ENCODE measurements around the gene PTTG1IP.
"Not testable (repeated sequence)": the region's sequence is repeated elsewhere in the genome, so short reads cannot be mapped to it uniquely, and the experiment has no call there.

PTTG1IP gene

DNA sequence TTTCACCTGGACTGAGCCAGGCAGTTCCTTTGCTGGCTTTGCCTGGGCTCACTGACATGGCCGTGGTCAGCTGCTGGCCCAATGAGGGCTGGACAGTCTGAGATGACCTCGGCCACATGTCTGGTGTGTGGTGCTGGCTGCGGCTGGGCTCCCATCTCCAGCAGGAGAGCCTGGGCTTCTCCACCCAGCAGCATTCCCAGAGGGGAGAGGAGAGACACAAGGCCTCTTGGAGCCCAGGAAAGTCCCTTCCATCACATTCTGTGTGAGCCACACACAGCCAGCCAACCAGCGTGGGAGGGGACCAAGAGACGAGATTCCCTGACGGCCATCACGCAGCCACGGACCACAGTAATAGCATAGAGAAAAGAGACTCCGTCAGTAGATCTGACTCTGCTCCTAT, 34.5 kb downstream of the PTTG1IP start:
- no peak for DNase-seq

DNA sequence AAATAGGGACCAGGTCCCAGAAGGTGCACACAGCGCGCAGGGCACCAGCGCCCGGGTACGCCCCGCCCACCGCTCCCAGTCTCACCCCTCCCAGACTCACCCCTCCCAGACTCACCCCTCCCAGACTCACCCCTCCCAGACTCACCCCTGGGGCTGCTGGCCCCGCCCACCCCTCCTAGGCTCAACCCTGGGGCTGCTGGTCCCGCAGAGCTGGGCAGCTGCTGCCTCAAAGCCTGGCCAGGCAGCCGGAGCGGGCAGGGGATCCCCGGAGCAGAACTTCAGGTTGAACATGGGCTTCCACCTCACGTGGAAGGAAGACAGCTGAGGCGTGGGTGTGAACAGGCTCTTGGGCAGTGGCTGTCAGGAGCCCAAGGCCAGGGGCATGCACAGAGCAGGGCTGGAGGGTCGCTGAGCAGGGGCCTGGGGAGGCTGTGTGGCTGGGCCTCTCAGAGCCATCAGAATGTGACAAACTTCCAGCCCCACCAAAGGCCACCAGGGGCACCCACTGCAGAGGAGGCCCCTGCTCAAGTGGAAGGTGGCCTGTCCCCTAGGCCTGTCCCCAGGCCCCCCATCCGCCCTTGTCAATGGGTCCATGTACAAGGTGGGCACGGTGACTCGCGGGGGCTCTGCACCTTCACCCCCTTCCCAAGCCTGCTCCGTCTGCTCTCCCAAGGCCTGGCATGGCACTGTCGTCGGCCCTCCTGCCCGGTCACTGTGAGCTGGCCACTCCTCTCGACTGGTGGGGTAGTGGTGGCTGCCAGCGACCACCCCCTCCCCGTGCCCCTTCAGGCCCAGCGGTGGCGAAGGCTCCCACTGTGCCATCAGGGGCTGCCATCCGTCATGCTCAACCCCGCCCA, 35.2 kb downstream of the PTTG1IP start:
- DNase-seq = no peak

DNA sequence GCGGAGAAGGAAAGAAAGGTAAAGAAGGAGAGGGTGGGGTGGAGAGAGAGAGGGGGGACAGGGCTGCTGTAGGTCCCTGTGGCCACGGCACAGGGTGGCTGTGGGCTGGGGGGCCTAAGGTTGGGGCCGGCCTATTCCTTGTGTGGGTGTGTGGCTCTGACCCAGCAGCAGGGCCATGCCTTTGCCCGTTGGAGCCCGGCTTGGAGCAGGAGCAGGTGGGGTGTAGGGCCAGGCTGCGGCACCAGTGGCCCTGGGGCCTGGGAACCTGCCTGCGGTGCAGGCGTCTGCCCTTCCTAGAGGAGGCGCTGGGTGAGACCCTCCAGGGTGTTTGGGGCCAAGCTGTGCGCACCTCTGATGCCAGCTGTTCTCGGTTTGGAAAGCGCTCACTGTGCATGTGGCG, 36.0 kb downstream of the PTTG1IP start:
- no peak for DNase-seq

DNA sequence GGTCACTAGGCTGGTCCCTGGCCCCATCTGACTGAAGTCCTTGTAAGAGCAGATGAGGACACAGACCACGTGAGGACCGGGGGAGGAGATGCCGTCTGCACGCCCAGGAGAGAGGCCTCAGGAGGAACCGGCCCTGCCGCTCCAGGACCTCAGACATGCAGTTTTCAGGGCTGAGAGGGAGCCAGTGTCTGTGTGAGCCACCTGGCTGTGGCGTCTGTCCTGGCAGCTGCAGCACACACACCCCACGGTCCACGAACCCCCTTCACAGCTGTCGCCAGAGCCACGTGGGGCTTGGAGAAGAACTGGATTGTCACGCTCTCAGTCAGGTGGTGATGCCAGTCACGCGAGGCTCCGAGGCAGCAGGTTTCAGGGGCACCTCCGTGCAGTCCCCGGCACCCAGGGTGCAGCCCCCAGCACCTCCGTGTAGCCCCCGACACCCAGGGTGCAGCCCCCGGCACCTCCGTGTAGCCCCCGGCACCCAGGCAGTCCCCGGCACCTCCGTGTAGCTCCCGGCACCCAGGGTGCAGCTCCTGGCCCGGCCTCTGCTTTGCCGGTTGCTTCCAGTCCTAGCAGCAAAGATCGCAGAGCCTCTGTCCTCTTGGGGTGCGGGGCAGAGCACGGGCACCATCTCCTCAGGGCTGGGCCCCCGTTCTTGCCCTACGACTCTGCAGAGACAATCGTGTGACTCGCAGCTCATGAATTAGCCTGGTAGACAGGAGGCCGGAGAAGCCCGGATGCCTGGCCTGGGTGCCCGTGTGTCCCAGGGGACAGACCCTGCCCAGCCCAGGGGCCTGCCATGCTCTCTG, 36.6 kb downstream of the PTTG1IP start:
- DNase-seq = no peak

DNA sequence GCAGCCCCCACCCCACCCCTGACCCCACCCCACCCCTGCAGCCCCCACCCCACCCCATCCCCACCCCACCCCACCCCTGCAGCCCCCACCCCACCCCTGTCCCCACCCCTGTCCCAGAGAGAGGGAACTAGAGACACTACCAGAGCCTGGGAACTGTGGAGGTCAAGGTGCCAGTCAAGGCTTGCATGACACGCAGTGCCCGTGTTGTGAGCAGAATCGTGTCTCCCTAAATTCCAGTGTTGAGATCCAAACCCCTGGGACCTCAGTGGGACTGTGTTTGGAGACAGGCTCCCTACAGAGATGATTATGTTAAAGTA, 37.2 kb downstream of the PTTG1IP start:
- DNase-seq = no peak

DNA sequence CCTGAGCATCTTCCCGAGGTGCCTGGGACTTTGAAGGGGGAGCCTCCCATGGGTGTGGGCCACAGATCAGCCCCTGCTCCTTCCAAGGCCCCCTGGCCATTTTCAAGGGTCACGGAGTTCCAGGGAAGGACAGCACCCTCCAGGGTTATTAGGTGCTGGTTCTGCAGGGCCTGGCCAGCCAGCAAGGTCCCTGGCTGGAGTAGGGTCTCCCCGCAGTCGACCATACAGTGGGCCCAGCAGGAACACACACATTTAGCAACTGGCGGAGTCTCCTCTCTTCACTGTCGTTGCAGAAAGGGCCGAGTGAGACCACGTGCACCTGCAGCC, 37.9 kb downstream of the PTTG1IP start:
- no peak for DNase-seq

DNA sequence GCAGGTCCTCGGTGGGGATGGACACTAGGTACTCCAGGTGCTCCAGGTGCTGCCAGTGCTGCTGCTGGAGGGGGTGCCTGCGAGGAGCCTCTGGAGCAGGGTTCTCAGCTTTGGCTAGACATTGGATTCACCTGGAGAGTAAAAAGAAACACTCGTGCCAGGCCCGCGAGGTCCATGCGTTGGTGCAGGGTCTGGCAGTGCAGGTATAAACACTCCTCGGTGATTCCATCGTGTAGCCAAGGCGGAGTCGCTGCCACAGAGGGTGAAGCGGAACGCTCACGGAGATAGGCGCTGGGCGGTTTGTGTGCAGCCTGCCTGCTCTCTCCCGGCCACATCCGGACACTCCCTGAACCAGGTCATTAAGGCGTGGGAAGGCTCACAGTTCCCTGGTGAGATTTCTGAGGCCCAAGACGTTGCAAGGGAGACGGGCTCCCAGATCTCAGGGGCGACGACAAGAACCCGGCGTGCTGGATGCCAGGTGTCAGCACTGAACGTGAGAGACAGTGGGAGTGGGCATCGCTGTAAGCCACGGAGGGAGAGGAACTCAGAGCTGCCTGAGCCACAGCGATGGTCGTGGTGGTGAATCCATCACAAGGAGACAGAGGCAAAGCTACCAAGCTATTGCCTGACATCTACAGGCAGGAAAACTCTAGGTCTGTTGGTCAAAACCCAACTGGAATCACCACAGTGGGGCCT, 38.4 kb downstream of the PTTG1IP start:
- DNase-seq = no peak

DNA sequence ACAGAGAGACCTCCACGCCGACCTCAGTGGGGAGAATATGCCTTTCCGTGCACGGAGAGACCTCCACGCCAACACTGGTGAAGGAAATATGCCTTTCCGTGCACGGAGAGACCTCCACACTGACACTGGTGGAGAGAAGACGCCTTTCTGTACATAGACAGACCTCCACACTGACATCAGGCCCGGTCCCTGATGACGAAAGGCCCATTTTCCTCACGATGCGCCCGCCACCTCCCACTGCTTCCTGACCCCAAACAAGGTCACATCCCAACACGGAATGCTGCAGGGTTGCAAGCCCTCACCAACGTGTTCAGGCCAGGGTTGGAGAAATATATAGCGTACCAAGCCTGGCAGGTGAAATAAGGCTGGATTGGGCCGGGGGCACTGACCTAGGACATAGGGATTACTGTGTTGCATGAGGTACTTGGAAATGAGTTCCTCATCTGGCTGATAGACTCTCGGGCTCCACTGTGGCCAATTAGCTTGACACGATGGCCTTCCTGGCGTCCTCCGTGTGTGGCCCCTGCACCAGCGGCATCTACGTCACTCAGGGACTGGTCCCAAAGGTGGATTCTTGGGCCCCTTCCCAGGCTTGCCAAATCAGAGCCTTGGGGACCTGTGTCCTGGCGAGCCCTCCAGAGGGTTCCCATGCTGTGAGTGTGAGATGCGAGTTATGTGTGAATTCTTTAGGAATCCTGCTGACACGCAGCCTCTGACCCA, 39.1 kb downstream of the PTTG1IP start:
- DNase-seq = no peak

DNA sequence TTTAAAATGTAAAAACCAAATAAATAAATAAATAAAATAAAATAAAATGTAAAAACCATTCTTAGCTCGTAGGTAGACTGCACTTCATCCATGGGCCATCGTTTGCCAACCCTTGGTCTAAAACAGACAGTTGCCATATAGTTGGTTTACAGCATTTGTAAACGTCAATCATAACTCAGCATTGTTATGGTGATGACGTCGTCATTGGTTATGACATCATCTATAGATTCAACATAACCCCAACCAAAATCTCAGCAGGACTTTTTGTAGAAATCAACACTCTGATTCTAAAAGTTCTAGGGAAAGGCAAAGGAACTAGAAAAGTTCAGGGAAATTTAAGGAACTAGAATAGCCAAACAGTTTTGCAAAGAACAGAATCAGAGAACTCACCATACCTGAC, 39.8 kb downstream of the PTTG1IP start:
- DNase-seq = no peak

DNA sequence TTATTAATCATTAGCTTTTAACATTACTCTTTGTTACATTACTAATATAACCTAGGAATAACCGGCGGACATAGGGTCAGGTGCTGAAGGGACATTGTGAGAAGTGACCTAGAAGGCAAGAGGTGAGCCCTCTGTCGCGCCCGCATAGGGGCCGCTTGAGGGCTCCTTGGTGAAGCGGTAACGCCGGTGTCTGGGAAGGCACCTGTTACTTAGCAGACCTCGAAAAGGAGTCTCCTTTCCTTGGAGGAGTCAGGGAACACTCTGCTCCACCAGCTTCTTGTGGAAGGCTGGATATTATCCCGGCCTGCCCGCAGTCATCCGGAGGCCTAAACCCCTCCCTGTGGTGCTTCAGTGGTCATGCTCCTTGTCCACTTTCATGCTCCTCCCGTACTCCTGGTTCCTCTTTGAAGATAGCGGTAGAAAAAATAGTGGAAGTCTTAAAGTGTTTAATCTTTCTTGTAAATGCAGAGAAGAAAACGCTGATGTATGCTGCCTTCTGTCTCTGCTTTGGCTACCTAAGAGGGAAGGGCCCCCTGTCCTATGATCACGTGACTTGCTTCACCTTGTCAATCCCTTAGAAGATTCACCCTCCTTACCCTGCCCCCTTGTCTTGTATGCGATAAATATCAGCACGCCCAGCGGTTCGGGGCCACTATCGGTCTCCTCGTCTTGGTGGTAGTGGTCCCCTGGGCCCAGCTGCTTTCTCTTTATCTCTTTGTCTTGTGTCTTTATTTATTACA, 40.8 kb downstream of the PTTG1IP start:
- not testable (repeated sequence) for DNase-seq

DNA sequence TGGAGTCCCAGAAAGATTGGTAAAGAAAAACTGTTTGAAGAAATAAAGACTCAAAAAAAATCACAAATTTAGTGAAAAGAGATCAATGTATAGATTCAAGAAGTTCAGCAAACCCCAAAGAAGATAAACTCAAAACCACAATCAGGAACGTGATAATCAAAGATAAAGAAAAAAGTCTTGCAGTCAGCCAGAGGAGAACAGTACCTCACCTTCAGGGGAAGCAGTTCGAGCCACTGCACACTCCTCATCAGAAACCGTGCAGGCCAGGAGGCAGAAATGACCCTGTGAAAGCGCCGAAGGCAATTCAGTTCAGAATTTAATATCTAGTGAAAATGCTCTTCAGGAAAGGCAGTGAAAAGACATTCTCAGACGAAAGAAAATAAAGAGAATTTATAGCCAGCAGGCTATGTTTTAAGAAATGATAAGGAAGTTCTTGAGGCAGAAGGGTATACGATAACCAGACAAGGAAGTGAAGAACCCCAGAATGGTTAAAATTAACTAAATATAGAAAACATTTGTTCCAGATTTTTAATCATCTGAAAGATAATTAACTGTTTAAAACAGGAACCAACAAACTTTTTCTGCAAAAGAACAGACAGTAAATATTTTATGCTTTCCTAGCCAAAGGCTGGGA, 42.1 kb downstream of the PTTG1IP start:
- peak; percentile 71 for DNase-seq

DNA sequence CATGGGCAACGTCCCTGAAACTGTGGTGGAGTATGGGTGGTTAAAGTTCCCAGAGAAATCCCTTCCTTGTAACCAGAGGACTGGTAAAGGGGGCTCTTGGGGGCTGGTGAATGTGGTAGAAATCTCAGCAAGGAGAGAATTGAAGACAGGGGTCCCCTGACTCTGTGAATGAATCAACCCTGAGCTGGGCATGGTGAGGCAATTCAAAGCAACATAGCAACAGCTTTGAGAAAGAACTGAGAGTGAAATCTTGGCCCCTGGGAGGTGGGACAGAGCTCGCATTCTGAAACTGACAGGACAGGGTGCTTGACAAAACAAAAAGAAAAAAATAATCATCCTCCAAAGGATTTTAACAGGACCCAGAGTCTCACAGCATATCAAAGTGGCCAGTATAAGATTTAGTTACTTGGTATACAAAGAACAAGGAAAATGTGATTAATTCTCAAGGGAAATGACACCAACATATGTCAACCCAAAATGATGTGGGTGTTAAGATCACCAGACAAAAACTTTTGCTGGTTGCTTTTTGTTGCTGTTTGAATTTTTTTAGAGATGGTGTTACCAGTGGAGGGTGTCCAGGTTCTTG, 43.9 kb downstream of the PTTG1IP start:
- no peak for DNase-seq

DNA sequence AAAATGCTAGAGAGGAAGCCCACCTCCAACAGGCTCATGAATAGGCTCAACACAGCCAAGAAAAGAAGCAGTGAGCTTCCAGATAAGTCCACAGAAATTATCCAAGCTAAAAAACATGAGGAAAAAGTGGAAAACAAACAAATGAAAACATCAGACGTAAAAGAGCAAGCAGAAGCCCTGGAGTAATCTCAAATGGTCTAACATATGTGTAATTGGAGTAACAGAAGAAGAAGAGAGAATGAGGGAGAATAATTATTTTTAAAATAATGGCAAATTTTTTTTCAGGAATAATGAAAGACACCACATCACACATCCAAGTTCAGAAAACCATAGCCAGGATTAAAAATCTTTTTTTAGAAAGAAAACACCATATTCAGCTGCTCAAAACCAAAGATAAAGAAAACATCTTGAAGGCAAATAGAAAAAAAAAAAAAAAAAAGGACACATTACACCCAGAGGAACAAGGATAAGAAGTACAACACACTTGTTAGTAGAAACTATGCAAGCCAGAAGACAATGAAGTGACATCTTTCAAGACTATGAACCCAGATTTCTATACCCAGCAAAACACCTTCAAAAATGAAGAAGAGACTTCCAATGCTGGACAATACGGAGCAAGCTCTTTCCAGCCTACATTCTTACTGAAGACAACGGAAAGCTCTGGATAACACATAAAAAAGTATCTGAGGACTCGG, 45.0 kb downstream of the PTTG1IP start:
- DNase-seq = no peak

DNA sequence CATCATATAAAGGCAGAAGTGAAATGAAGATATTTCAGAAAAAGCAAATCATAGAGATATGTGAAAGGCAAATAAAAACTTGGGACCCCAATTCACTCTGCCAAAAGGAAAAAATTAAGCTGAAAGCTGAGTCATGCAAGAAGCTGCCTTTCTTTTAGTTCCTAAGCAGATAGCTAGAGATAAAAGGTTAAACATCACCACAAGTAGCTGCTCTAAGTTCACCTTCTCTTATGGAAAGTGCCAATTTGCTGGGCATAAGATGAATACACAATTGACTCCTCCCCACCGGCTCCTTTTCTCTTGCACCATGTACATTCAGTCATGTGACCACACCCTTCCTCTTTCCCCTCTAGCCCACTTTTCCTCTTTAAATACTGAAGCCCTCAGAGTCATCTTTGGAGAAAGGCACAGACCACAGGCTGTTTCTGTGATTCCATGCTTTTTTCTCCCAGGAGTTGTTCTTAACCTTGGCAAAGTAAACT, 50.3 kb downstream of the PTTG1IP start:
- DNase-seq = peak; percentile 47

DNA sequence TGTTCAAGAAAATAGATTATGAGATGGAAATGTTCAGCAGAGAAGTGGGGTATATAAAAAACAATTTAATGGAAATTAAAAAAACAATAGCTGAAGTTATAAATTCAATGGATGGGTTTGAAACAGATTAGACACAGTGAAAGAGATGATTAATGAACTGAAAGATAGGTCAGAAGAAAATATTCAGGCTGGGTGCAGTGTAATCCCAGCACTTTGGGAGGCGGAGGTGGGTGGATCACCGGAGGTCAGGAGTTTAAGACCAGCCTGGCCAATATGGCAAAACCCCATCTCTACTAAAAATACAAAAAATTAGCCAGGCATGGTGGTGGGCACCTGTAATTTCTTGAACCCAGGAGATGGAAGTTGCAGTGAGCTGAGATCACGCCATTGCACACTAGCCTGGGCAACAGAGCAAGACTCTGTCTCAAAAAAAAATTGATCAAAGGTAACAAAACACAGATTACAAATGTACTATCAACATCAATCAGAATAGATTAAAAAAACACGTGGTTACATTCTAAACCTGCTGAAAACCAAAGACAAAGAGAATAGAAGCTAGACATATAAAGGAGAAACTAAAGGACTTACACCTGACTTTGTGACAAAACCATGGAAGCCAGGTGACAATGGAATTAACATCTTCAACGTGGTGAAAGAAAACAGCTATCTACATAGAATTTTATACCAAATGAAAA, 50.9 kb downstream of the PTTG1IP start:
- peak; percentile 42 for DNase-seq

DNA sequence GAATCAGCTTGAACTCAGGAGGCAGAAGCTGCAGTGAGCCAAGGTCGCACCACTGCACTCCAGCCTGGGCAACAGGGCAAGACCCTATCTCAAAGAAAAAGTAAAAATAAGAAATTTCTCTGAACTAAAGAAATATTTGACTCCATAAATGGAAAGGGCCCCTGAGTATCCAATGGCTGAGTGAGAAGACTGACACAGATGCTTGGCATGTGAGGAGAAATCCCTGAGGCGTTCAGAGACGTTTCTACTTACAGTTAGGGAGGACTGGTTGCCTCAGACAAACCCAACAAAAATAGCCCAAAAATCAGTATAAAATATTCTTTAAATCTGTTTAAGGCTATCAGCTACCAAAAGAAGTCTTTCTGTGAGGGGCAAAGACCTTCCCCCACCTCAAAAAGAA, 52.6 kb downstream of the PTTG1IP start:
- no peak for DNase-seq

DNA sequence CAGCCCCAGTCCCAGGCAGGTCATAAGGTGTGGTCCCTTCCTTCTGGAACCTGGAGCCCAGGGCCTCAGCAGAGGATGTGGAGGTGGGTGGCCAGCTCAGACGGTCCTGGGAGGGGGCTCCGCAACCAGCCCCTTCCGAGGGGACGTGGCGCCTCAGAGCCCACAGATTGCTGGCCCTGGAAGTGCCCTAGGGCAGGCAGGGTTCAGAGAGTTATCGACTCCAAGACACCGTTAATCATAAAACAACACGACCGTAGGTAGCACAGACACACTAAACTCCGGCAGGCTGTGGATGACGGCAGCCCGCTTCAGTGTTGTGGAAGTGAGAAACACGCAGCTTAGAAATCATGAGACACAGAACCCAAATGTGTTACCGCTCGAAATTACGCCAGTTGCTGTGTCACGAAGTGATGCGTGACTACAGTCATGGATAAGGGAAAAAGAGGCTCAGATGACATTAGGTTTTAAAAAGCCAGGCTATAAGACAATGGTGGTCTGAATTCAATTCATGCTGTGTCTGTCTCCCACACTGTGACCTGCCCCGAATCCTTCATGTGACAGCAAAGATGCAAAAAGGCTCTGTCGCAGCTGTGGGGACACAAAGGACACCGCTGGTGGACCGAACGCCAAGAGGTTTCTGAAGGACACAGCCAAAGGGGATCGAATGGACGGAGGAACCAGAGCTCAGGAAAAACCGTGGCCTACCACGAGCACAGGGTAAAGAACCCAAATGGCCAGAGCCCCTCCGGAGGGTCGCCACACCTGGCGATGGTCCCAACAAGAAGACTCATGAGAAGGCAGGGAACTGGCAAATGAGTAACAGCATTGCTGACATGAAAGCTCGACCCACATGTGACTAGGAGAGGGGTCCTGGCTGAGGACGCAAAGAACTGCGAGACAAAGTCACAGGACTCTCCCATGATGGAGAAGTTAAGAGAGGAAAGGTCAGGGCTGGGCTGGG, 53.9 kb downstream of the PTTG1IP start:
- no peak for DNase-seq

DNA sequence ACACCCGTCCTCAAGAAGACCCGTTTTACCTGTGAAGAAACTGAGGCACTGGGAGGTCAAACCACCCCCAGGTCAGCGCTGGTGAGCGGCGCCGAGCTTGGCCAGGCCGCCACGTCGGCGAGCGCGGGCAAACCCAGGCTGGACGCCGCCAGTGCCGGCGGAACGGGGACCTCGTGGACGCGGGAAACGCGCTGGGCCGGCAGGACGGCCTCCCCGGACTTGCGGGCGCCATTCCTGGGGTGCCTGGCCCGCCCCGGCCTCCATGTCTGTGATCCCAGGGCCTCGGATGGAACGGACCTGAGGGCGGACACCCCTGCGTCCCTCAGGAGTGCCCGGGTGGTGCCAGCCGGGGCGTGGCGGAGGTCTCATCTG, 54.9 kb downstream of the PTTG1IP start:
- DNase-seq = no peak

Data from hematopoietic multipotent progenitor cell treated with erythropoietin and hydrocortisone succinate and interleukin-3 and kit ligand, for 4 days (in vitro differentiated cells).